Endometrial microvascular endothelial cells (primary cell): ENCODE data around the gene CNTN5. TPM values are rescaled to one million over a fixed set of nuclear protein-coding genes. Genes with fewer than 3 reads are reported as not detected.
"Not testable (repeated sequence)": the region's sequence is repeated elsewhere in the genome, so short reads cannot be mapped to it uniquely, and the experiment has no call there.

Experiments
- in situ Hi-C: cut with HindIII; loops from 2 replicates; pipeline ENCODE4 v1.10.0; 2017; ENCODE audit warnings: low sequenced_read_pairs, low pct_unique_long_range_greater_than_20kb; ENCODE audit errors: inconsistent ontology term
- total RNA-seq: library from RNA; depleted of rRNA; stranded (reverse); fragments of >200 nt; gene quantifications from one replicate; pipeline ENCODE4 v1.2.3, GENCODE V29; 2015; ENCODE audit errors: inconsistent ontology term

Gene CNTN5
- total RNA-seq, 1 donor from 2014 or later, result not detected

GRCh38 chr11:99773646-99774045 lies 752.9 kb downstream of the CNTN5 start:
- in situ Hi-C loops, result no loop called here

GRCh38 chr11:99781074-99781473 lies 760.3 kb downstream of the CNTN5 start:
- in situ Hi-C loops, result no loop called here

- in situ Hi-C loops, result no loop called here
Measured at GRCh38 chr11:99791354-99791753, 770.6 kb downstream of the CNTN5 start.

- in situ Hi-C loops, result no loop called here
Measured at GRCh38 chr11:99795999-99796398, 775.2 kb downstream of the CNTN5 start.

- in situ Hi-C loops, result no loop called here
Measured at GRCh38 chr11:99803501-99803900, 782.8 kb downstream of the CNTN5 start.

GRCh38 chr11:99812516-99812915 lies 791.8 kb downstream of the CNTN5 start:
- in situ Hi-C loops, result no loop called here

- in situ Hi-C loops, result no loop called here
Measured at GRCh38 chr11:99814021-99814420, 793.3 kb downstream of the CNTN5 start.

GRCh38 chr11:99814738-99815137 lies 794.0 kb downstream of the CNTN5 start:
- in situ Hi-C loops, result no loop called here

- in situ Hi-C loops, result no loop called here
Measured at GRCh38 chr11:99818991-99819390, 798.2 kb downstream of the CNTN5 start.

- in situ Hi-C loops, result no loop called here
Measured at GRCh38 chr11:99822846-99823565, 802.3 kb downstream of the CNTN5 start.

- in situ Hi-C loops, result not testable (repeated sequence)
Measured at GRCh38 chr11:99836739-99837138, 816.0 kb downstream of the CNTN5 start.

- in situ Hi-C loops, result no loop called here
Measured at GRCh38 chr11:99841885-99842284, 821.1 kb downstream of the CNTN5 start.

- in situ Hi-C loops, result no loop called here
Measured at GRCh38 chr11:99865951-99866350, 845.2 kb downstream of the CNTN5 start.

- in situ Hi-C loops, result no loop called here
Measured at GRCh38 chr11:99881610-99882009, 860.9 kb downstream of the CNTN5 start.

- in situ Hi-C loops, result no loop called here
Measured at GRCh38 chr11:99884750-99885149, 864.0 kb downstream of the CNTN5 start.

GRCh38 chr11:99887481-99887880 lies 866.7 kb downstream of the CNTN5 start:
- in situ Hi-C loops, result no loop called here

GRCh38 chr11:99893811-99894210 lies 873.1 kb downstream of the CNTN5 start:
- in situ Hi-C loops, result no loop called here

GRCh38 chr11:99901175-99901574 lies 880.4 kb downstream of the CNTN5 start:
- in situ Hi-C loops, result no loop called here

GRCh38 chr11:99911116-99911515 lies 890.4 kb downstream of the CNTN5 start:
- in situ Hi-C loops, result no loop called here

- in situ Hi-C loops, result no loop called here
Measured at GRCh38 chr11:99916078-99916477, 895.3 kb downstream of the CNTN5 start.

GRCh38 chr11:99918761-99919160 lies 898.0 kb downstream of the CNTN5 start:
- in situ Hi-C loops, result no loop called here
